K562 (cell line): ENCODE data around the gene CALM1. TPM values are rescaled to one million over a fixed set of nuclear protein-coding genes. Genes with fewer than 3 reads are reported as not detected.

ENCODE experiments used
- ATAC-seq: fragments of 200-7000 bp; cut with Tn5 transposase; 3 replicates; pipeline ENCODE4 v1.9.1; 2020; ENCODE audit warnings: moderate library complexity
- BruUV-seq: library from RNA; stranded (reverse); fragments of 400-500 nt; replicated peaks from 2 replicates; lab custom pipeline; 2021; lab: Mats Ljungman, UMichigan
- CTCF ChIA-PET: fragments of 300-600 bp; formaldehyde crosslinking; extraction: SDS; loops from one replicate; lab custom pipeline; 2021; ENCODE audit warnings: low intra/inter-chr PET ratio; lab: Yijun Ruan, JAX
- POLR2A ChIA-PET: fragments of 300-600, 350-650 bp; sonication (Branson Sonifier 250); formaldehyde crosslinking; extraction: SDS; loops from one replicate; lab custom pipeline; 2021; ENCODE audit warnings: antibody characterized with exemption, inconsistent platforms; lab: Yijun Ruan, JAX
- DNase-seq, 4 experiments: peaks; one replicate each; pipeline versions ENCODE4 v3.0.0 to v3.0.0-alpha.2; 2011 to 2018; ENCODE audit warnings: low spot score in 3 of 4, mixed read lengths in 3 of 4; ENCODE audit errors: extremely low read depth in 1 of 4
- FAIRE-seq: peaks from 2 replicates; lab custom pipeline; 2011; peaks lifted over from hg19 to GRCh38; lab: Jason Lieb, UNC
- H2AFZ ChIP-seq: 2 replicates; pipeline ENCODE4 v1.6.0; 2011; ENCODE audit warnings: low read depth, low read length, control low read depth, inconsistent platforms
- H3K27ac ChIP-seq: fragments of 200-600 bp; 3 replicates; pipeline ENCODE4 v1.8.0; 2011; ENCODE audit warnings: low read depth, mild to moderate bottlenecking, control low read depth, inconsistent platforms, low read length, moderate library complexity, mixed read lengths; ENCODE audit errors: extremely low read depth
- H3K27me3 ChIP-seq, 2 experiments: fragments of 300-600 bp in 1 of 2; 2 replicates in 1 of 2; 3 replicates in 1 of 2; pipeline versions ENCODE4 v1.6.0 to v1.8.0; 2011; ENCODE audit warnings: inconsistent platforms in 2 of 2, low read length in 2 of 2, mild to moderate bottlenecking in 1 of 2, mixed read lengths in 1 of 2, moderate library complexity in 1 of 2; ENCODE audit not compliant: control insufficient read depth in 2 of 2, insufficient read depth in 2 of 2
- H3K36me3 ChIP-seq: fragments of 300-600 bp; 3 replicates; pipeline ENCODE4 v1.8.0; 2011; ENCODE audit warnings: mild to moderate bottlenecking, low read length, inconsistent platforms; ENCODE audit not compliant: control insufficient read depth, insufficient read depth
- H3K4me1 ChIP-seq, 2 experiments: fragments of 200-600 bp in 1 of 2; replicated peaks in 1 of 2; 2 replicates in 1 of 2; 3 replicates in 1 of 2; pipeline versions ENCODE4 v1.5.1 to v1.8.0; 2011; ENCODE audit warnings: inconsistent platforms in 2 of 2, low read length in 2 of 2, mild to moderate bottlenecking in 1 of 2, mixed read lengths in 1 of 2, moderate library complexity in 1 of 2; ENCODE audit not compliant: control insufficient read depth in 2 of 2, insufficient read depth in 2 of 2
- H3K4me2 ChIP-seq: 2 replicates; pipeline ENCODE4 v1.6.1; 2011; ENCODE audit warnings: low read length, control low read depth, inconsistent platforms, mixed read lengths; ENCODE audit not compliant: insufficient read depth
- H3K4me3 ChIP-seq: fragments of 200-600 bp; sonication (generic), shearing (Covaris generic); 2 replicates; pipeline ENCODE4 v1.5.1; 2016; ENCODE audit warnings: control low read depth, inconsistent platforms
- H3K79me2 ChIP-seq: fragments of 200-600 bp; 3 replicates; pipeline ENCODE4 v1.8.0; 2011; ENCODE audit warnings: low read length, inconsistent platforms; ENCODE audit not compliant: control insufficient read depth, insufficient read depth
- H3K9ac ChIP-seq, 2 experiments: 2 replicates each; pipeline versions ENCODE4 v1.6.0 to v1.6.1; 2011; ENCODE audit warnings: low read depth in 2 of 2, low read length in 2 of 2, control low read depth in 1 of 2, inconsistent platforms in 1 of 2, mild to moderate bottlenecking in 1 of 2, mixed read lengths in 1 of 2; ENCODE audit not compliant: insufficient read depth in 1 of 2
- H3K9me1 ChIP-seq: one replicate; pipeline ENCODE4 v1.6.0; 2011; ENCODE audit warnings: inconsistent platforms, mild to moderate bottlenecking, low read length, moderate library complexity; ENCODE audit not compliant: control insufficient read depth, insufficient read depth
- H3K9me3 ChIP-seq: replicated peaks from 2 replicates; pipeline ENCODE4 v1.5.1; 2011; ENCODE audit warnings: low read depth, low read length, inconsistent platforms; ENCODE audit not compliant: control insufficient read depth, insufficient read depth
- H4K20me1 ChIP-seq: replicated peaks from 2 replicates; pipeline ENCODE4 v1.6.1; 2011; ENCODE audit warnings: low read length, inconsistent platforms, mixed read lengths; ENCODE audit not compliant: control insufficient read depth, insufficient read depth
- CBX5 ChIP-seq: IDR thresholded peaks from 2 replicates; pipeline ENCODE4 v1.6.1; 2014; ENCODE audit warnings: low read depth, borderline replicate concordance
- CREB1 ChIP-seq, 2 experiments: sonication (generic) in 1 of 2; formaldehyde crosslinking in 1 of 2; IDR thresholded peaks; 2 replicates each; pipeline versions ENCODE4 v1.6.1 to v1.8.0; 2012 to 2022; ENCODE audit warnings: inconsistent platforms in 1 of 2, mild to moderate bottlenecking in 1 of 2, missing genetic modification reagents in 1 of 2, moderate library complexity in 1 of 2
- GATA2 ChIP-seq: sonication (generic); formaldehyde crosslinking; IDR thresholded peaks from 2 replicates; pipeline ENCODE4 v1.4.0; 2020; ENCODE audit warnings: mild to moderate bottlenecking, missing genetic modification reagents
- MITF ChIP-seq: IDR thresholded peaks from 2 replicates; pipeline ENCODE4 v1.6.1; 2014; ENCODE audit warnings: antibody characterized with exemption
- NFIC ChIP-seq: fragments of 450-650 bp; IDR thresholded peaks from 2 replicates; pipeline ENCODE4 v1.6.1; 2017; ENCODE audit warnings: mild to moderate bottlenecking, inconsistent platforms
- RBBP5 ChIP-seq: fragments of 200-600 bp; sonication (generic); IDR thresholded peaks from 2 replicates; pipeline ENCODE4 v1.6.1; 2012; ENCODE audit warnings: borderline replicate concordance, mild to moderate bottlenecking, low read length, control low read depth, inconsistent platforms; ENCODE audit not compliant: insufficient read depth, poor library complexity, severe bottlenecking
- RUNX1 ChIP-seq: sonication (generic); IDR thresholded peaks from 2 replicates; pipeline ENCODE4 v1.6.1; 2016; ENCODE audit warnings: antibody characterized with exemption, low read depth
- THRAP3 ChIP-seq: fragments of 450-650 bp; IDR thresholded peaks from 2 replicates; pipeline ENCODE4 v1.6.1; 2016; ENCODE audit warnings: mild to moderate bottlenecking, inconsistent platforms, borderline replicate concordance
- ZNF707 ChIP-seq: fragments of 250-450 bp; sonication (Bioruptor Pico); conservative IDR thresholded peaks from 2 replicates; pipeline ENCODE4 v1.8.0; 2022; ENCODE audit warnings: inconsistent platforms, mild to moderate bottlenecking, moderate library complexity
- WGBS: fragments of 100-300 bp; shearing (Covaris generic); methylation state at CpG from one replicate; pipeline ENCODE4 v1.1.6; 2016; ENCODE audit warnings: low coverage, mixed read lengths; ENCODE audit not compliant: insufficient coverage; ENCODE audit errors: missing lambda C conversion rate; 5-methylcytosine and 5-hydroxymethylcytosine counted together
- in situ Hi-C: fragments of 300-500 bp; cut with MboI; formaldehyde crosslinking; loops from 4 replicates; pipeline ENCODE4 v1.15.0; 2018; ENCODE audit warnings: inconsistent platforms, mixed read lengths
- intact Hi-C: fragments of 100-400 bp; cut with micrococcal nuclease; formaldehyde crosslinking; loops from 2 replicates; pipeline ENCODE4 v1.14.2; 2022
- polyA plus RNA-seq, 8 experiments: library from polyadenylated mRNA; depleted of rRNA in 4 of 8; stranded (reverse) in 5 of 8; unstranded in 3 of 8; fragments of >200 nt; fragmentation: Nextera tagmentation in 2 of 8; fragmentation: Illumina TruSeq in 1 of 8; extraction: Ambion mirVana in 2 of 8; extraction: Trizol in 1 of 8; gene quantifications; 2 replicates each; pipeline versions ENCODE4 v1.2.1 to v1.2.3, GENCODE V29; 2011 to 2014; ENCODE audit warnings: inconsistent platforms in 1 of 8, missing spikeins in 1 of 8
- total RNA-seq, 7 experiments: library from RNA; depleted of rRNA in 6 of 7; stranded (reverse); fragments of >200 nt in 6 of 7; fragmentation: Illumina TruSeq in 2 of 7; extraction: Trizol in 2 of 7; gene quantifications; 2 replicates each; pipeline versions ENCODE4 v1.2.1 to v1.2.3, GENCODE V29; 2011 to 2021; ENCODE audit warnings: low replicate concordance in 1 of 7

CALM1 gene
- total and polyA plus RNA-seq, 9 of the 15 experiments (the other 6 are each of a cell fraction or from before 2014, with no cell fraction given) = 48.0 to 269 (median 158) TPM

- intact Hi-C loops = no loop called here
- 44% methylated on average over 1 of the region's 4 CpGs for WGBS
- no peak for ATAC-seq
- CTCF ChIA-PET = no interaction called here
- H3K9me3 ChIP-seq = no peaks in the 10 kb centered on the region
- TF ChIP-seq RBBP5 (no peak), ZNF707 (CRISPR knock-in tag) (no peak), CREB1 (IDR thresholded peaks at IDR 0.05) (no peak), CREB1 (CRISPR knock-in tag; IDR thresholded peaks at IDR 0.05) (no peak), MITF (no peak), RUNX1 (no peak), CBX5 (no peak), GATA2 (CRISPR knock-in tag) (no peak), NFIC (no peak), THRAP3 (no peak)
- TF ChIP-seq, all 486 proteins: peak for 0
- no TSS peak for BruUV-seq
- Histone ChIP-seq H3K27me3 (no peaks in the 10 kb centered on the region), H3K27ac (no peak overlapping the region), H2AFZ (no peak overlapping the region), H3K79me2 (no peaks in the 10 kb centered on the region), H3K9me1 (no peaks in the 10 kb centered on the region), H3K4me1 (peaks cover 12 to 13% of the 10 kb centered on the region in 2 experiments; a peak in 4 of 5 replicates), H4K20me1 (no peaks in the 10 kb centered on the region), H3K36me3 (no peaks in the 10 kb centered on the region), H3K9ac (no peak overlapping the region), H3K4me2 (no peak overlapping the region), H3K4me3 (no peak overlapping the region)
- POLR2A ChIA-PET = interaction anchor here (1.5 kb wide), 1 partner anchor 11 kb away, joined by 5 read pairs; no protein-coding TSS in a partner anchor
- DNase-seq = no peak
- no peak for FAIRE-seq
- in situ Hi-C loops = no loop called here
These were observed 22.0 kb upstream of the CALM1 start for GRCh38 chr14:90374813-90375212.
